Measurements from ENCODE around the gene SEC24C.

SEC24C gene

GRCh38 chr10:73801253-73801590 lies 57.0 kb downstream of the SEC24C start:
- no peak overlapping the region for H3K4me3 ChIP-seq (ENCODE audit: low read depth, low read length)
- DNase-seq (ENCODE audit: low read depth) = no peak
- no peak for TF ChIP-seq CTCF (IDR thresholded peaks at IDR 0.05; ENCODE audit: insufficient read depth, low read depth, low read length, missing control alignments)

GRCh38 chr10:73802276-73802991 lies 58.3 kb downstream of the SEC24C start:
- DNase-seq (ENCODE audit: low read depth) = no peak
- no peak for TF ChIP-seq CTCF (IDR thresholded peaks at IDR 0.05; ENCODE audit: insufficient read depth, low read depth, low read length, missing control alignments)
- no peak overlapping the region for H3K4me3 ChIP-seq (ENCODE audit: low read depth, low read length)

- peak; percentile 80 for DNase-seq (ENCODE audit: low read depth)
- no peak overlapping the region for H3K4me3 ChIP-seq (ENCODE audit: low read depth, low read length)
- TF ChIP-seq CTCF (IDR thresholded peaks at IDR 0.05; ENCODE audit: insufficient read depth, low read depth, low read length, missing control alignments) = no peak
These were observed 59.6 kb downstream of the SEC24C start for GRCh38 chr10:73803680-73804286.

GRCh38 chr10:73806176-73806950 lies 62.2 kb downstream of the SEC24C start:
- no peak overlapping the region for H3K4me3 ChIP-seq (ENCODE audit: low read depth, low read length)
- no peak for TF ChIP-seq CTCF (IDR thresholded peaks at IDR 0.05; ENCODE audit: insufficient read depth, low read depth, low read length, missing control alignments)

GRCh38 chr10:73807471-73807870 lies 63.3 kb downstream of the SEC24C start:
- TF ChIP-seq CTCF (IDR thresholded peaks at IDR 0.05; ENCODE audit: insufficient read depth, low read depth, low read length, missing control alignments) = no peak
- no peak overlapping the region for H3K4me3 ChIP-seq (ENCODE audit: low read depth, low read length)
- DNase-seq (ENCODE audit: low read depth) = no peak

More at GRCh38 chr10:73806176-73806950, 62.2 kb downstream of the SEC24C start:
- DNase-seq (ENCODE audit: low read depth) = no peak

GRCh38 chr10:73808021-73808815 lies 64.0 kb downstream of the SEC24C start:
- no peak for TF ChIP-seq CTCF (IDR thresholded peaks at IDR 0.05; ENCODE audit: insufficient read depth, low read depth, low read length, missing control alignments)
- no peak for DNase-seq (ENCODE audit: low read depth)
- no peak overlapping the region for H3K4me3 ChIP-seq (ENCODE audit: low read depth, low read length)

All from GM12865 (cell line).